Measurements from ENCODE around the gene CHPT1.

DNA sequence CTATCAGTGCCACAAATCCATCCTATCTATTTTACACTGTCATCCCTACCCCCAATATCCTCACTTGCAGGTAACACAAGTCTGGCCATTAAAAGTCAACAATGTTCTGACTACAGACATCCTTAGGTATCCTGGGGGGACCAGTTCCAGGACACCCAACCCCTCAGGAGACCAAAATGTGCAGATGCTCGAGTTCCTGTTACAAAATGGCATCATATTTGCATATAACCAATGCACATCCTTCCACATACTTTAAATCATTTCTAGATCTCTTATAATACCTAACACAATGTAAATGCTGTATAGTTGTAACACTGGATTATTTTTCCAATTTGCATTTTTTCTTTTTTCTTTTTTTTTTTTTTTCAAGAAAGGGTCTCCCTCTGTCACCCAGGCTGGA lies 34.9 kb downstream of the CHPT1 start:
- TF ChIP-seq ISL1 (CRISPR knock-in tag; IDR thresholded peaks at IDR 0.05) (no peak), ARNTL (CRISPR knock-in tag; IDR thresholded peaks at IDR 0.05; ENCODE audit: borderline replicate concordance, low read depth) (no peak), ZC3H10 (CRISPR knock-in tag; IDR thresholded peaks at IDR 0.05) (no peak), SNAI2 (CRISPR knock-in tag; IDR thresholded peaks at IDR 0.05) (no peak), ZNF565 (CRISPR knock-in tag; conservative IDR thresholded peaks at IDR 0.05; ENCODE audit: low read depth) (no peak)
- TF ChIP-seq, protein P1, sequence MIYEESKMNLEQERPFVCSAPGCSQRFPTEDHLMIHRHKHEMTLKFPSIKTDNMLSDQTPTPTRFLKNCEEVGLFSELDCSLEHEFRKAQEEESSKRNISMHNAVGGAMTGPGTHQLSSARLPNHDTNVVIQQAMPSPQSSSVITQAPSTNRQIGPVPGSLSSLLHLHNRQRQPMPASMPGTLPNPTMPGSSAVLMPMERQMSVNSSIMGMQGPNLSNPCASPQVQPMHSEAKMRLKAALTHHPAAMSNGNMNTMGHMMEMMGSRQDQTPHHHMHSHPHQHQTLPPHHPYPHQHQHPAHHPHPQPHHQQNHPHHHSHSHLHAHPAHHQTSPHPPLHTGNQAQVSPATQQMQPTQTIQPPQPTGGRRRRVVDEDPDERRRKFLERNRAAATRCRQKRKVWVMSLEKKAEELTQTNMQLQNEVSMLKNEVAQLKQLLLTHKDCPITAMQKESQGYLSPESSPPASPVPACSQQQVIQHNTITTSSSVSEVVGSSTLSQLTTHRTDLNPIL (CRISPR knock-in tag; IDR thresholded peaks at IDR 0.05; ENCODE audit: low read depth) = no peak
- TF ChIP-seq, protein P2, sequence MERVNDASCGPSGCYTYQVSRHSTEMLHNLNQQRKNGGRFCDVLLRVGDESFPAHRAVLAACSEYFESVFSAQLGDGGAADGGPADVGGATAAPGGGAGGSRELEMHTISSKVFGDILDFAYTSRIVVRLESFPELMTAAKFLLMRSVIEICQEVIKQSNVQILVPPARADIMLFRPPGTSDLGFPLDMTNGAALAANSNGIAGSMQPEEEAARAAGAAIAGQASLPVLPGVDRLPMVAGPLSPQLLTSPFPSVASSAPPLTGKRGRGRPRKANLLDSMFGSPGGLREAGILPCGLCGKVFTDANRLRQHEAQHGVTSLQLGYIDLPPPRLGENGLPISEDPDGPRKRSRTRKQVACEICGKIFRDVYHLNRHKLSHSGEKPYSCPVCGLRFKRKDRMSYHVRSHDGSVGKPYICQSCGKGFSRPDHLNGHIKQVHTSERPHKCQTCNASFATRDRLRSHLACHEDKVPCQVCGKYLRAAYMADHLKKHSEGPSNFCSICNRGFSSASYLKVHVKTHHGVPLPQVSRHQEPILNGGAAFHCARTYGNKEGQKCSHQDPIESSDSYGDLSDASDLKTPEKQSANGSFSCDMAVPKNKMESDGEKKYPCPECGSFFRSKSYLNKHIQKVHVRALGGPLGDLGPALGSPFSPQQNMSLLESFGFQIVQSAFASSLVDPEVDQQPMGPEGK (CRISPR knock-in tag; IDR thresholded peaks at IDR 0.05; ENCODE audit: borderline replicate concordance) = no peak
